ENCODE data around the gene LCN1. TPM values are rescaled to one million over a fixed set of nuclear protein-coding genes. Genes with fewer than 3 reads are reported as not detected.

The LCN1 gene
- total and polyA plus RNA-seq, 2 donors (not counting 3 experiments of a cell fraction or from before 2014, with no cell fraction given) = not detected

- Histone ChIP-seq H4K20me1 (replicated peaks; ENCODE audit: control insufficient read depth, extremely low read depth, insufficient read depth, low read length) (no peaks in the 10 kb centered on the region), H3K9me3 (replicated peaks; ENCODE audit: control insufficient read depth, insufficient read depth, low read length) (no peaks in the 10 kb centered on the region), H3K27ac (ENCODE audit: insufficient read depth, low read depth, low read length) (no peak overlapping the region), H3K4me1 (ENCODE audit: control insufficient read depth, extremely low read depth, insufficient read depth, low read length) (no peaks in the 10 kb centered on the region), H3K27me3 (ENCODE audit: control insufficient read depth in 2 of 2, insufficient read depth in 2 of 2, low read length in 2 of 2) (no peaks in the 10 kb centered on the region), H2AFZ (ENCODE audit: low read depth, low read length) (no peak overlapping the region), H3K4me2 (ENCODE audit: insufficient read depth, low read length) (no peak overlapping the region), H3K36me3 (ENCODE audit: control insufficient read depth in 2 of 2, extremely low read depth in 1 of 2, insufficient read depth in 2 of 2, low read length in 2 of 2) (no peaks in the 10 kb centered on the region), H3K79me2 (ENCODE audit: control insufficient read depth, insufficient read depth, low read length) (no peaks in the 10 kb centered on the region), H3K9me1 (replicated peaks; ENCODE audit: control insufficient read depth, extremely low read depth, insufficient read depth, low read length) (no peaks in the 10 kb centered on the region), H3K9ac (replicated peaks; ENCODE audit: extremely low read depth, insufficient read depth, low read length) (no peak overlapping the region), H3K4me3 (replicated peaks in 1 of 3; ENCODE audit: insufficient read depth in 1 of 3, low read depth in 1 of 3, low read length in 3 of 3) (no peak overlapping the region)
- FAIRE-seq (no peak), DNase-seq (ENCODE audit: low read depth, low spot score) (no peak)
- dilution Hi-C loops (cut with MboI; ENCODE audit: extremely low pct_ligation_motif_present, low sequenced_read_pairs) = no loop called here
- no TSS peak for BruUV-seq (replicated peaks)
- ChIA-PET POLR2A (no interaction called here), CTCF (interaction anchor here (2.4 kb wide), 1 partner anchor 10 kb away, joined by 8 read pairs; no protein-coding TSS in a partner anchor)
- intact Hi-C loops (cut with micrococcal nuclease) = no loop called here
- no peak for TF ChIP-seq EZH2 (IDR thresholded peaks at IDR 0.05; ENCODE audit: borderline replicate concordance, low read depth, low read length, severe bottlenecking)
- TF ChIP-seq CTCF (IDR thresholded peaks at IDR 0.05; ENCODE audit: extremely low read depth in 1 of 2, insufficient read depth in 1 of 2, low read depth in 1 of 2, low read length in 2 of 2) = no peak
- no peak for TF ChIP-seq JUN (IDR thresholded peaks at IDR 0.05; ENCODE audit: borderline replicate concordance, insufficient read depth, insufficient read length, low read depth)
- no peak for TF ChIP-seq POLR2A (IDR thresholded peaks at IDR 0.05; ENCODE audit: low read depth, low read length)
- no peak for TF ChIP-seq MYC (IDR thresholded peaks at IDR 0.05; ENCODE audit: low read depth, low read length)
- no peak for TF ChIP-seq POLR2AphosphoS5 (IDR thresholded peaks at IDR 0.05; ENCODE audit: insufficient read depth, low read depth, low read length)
Observed at GRCh38 chr9:135567311-135567710, 46.1 kb downstream of the LCN1 start.

GRCh38 chr9:135568026-135568425, 46.8 kb downstream of the LCN1 start:
- H3K4me2 ChIP-seq (ENCODE audit: insufficient read depth, low read length) = no peak overlapping the region
- no peaks in the 10 kb centered on the region for H4K20me1 ChIP-seq (replicated peaks; ENCODE audit: control insufficient read depth, extremely low read depth, insufficient read depth, low read length)
- no peaks in the 10 kb centered on the region for H3K9me3 ChIP-seq (replicated peaks; ENCODE audit: control insufficient read depth, insufficient read depth, low read length)
- no peaks in the 10 kb centered on the region for H3K27me3 ChIP-seq (ENCODE audit: control insufficient read depth in 2 of 2, insufficient read depth in 2 of 2, low read length in 2 of 2)
- no peak for DNase-seq (ENCODE audit: low read depth, low spot score)
- no peak overlapping the region for H2AFZ ChIP-seq (ENCODE audit: low read depth, low read length)
- intact Hi-C loops (cut with micrococcal nuclease) = no loop called here
- no peaks in the 10 kb centered on the region for H3K36me3 ChIP-seq (ENCODE audit: control insufficient read depth in 2 of 2, extremely low read depth in 1 of 2, insufficient read depth in 2 of 2, low read length in 2 of 2)
- no peak overlapping the region for H3K4me3 ChIP-seq (replicated peaks in 1 of 3; ENCODE audit: insufficient read depth in 1 of 3, low read depth in 1 of 3, low read length in 3 of 3)
- H3K9ac ChIP-seq (replicated peaks; ENCODE audit: extremely low read depth, insufficient read depth, low read length) = no peak overlapping the region
- no peak overlapping the region for H3K27ac ChIP-seq (ENCODE audit: insufficient read depth, low read depth, low read length)
- no TSS peak for BruUV-seq (replicated peaks)
- dilution Hi-C loops (cut with MboI; ENCODE audit: extremely low pct_ligation_motif_present, low sequenced_read_pairs) = no loop called here
- no peaks in the 10 kb centered on the region for H3K4me1 ChIP-seq (ENCODE audit: control insufficient read depth, extremely low read depth, insufficient read depth, low read length)
- FAIRE-seq = no peak
- ChIA-PET POLR2A (no interaction called here), CTCF (no interaction called here)
- TF ChIP-seq MYC (IDR thresholded peaks at IDR 0.05; ENCODE audit: low read depth, low read length) = no peak
- no peak for TF ChIP-seq CTCF (IDR thresholded peaks at IDR 0.05; ENCODE audit: extremely low read depth in 1 of 2, insufficient read depth in 1 of 2, low read depth in 1 of 2, low read length in 2 of 2)
- no peak for TF ChIP-seq POLR2A (IDR thresholded peaks at IDR 0.05; ENCODE audit: low read depth, low read length)
- no peak for TF ChIP-seq GATA2 (IDR thresholded peaks at IDR 0.05; ENCODE audit: insufficient read depth, insufficient read length, low read depth, low read length)
- TF ChIP-seq FOS (IDR thresholded peaks at IDR 0.05; ENCODE audit: borderline replicate concordance, insufficient read depth, low read length) = no peak
- TF ChIP-seq EZH2 (IDR thresholded peaks at IDR 0.05; ENCODE audit: borderline replicate concordance, low read depth, low read length, severe bottlenecking) = no peak
- TF ChIP-seq JUN (IDR thresholded peaks at IDR 0.05; ENCODE audit: borderline replicate concordance, insufficient read depth, insufficient read length, low read depth) = no peak
- TF ChIP-seq POLR2AphosphoS5 (IDR thresholded peaks at IDR 0.05; ENCODE audit: insufficient read depth, low read depth, low read length) = no peak
- TF ChIP-seq MAX (IDR thresholded peaks at IDR 0.05; ENCODE audit: insufficient read depth, insufficient read length) = no peak
- H3K9me1 ChIP-seq (replicated peaks; ENCODE audit: control insufficient read depth, extremely low read depth, insufficient read depth, low read length) = no peaks in the 10 kb centered on the region
- no peaks in the 10 kb centered on the region for H3K79me2 ChIP-seq (ENCODE audit: control insufficient read depth, insufficient read depth, low read length)
